GM12878 (cell line): ENCODE results near the gene CKMT2. TPM values are rescaled to one million over a fixed set of nuclear protein-coding genes. Genes with fewer than 3 reads are reported as not detected.

Source experiments
- ATAC-seq: fragments of 200-7000 bp; cut with Tn5 transposase; 3 replicates; pipeline ENCODE4 v1.9.1; 2020; ENCODE audit warnings: mild to moderate bottlenecking, moderate library complexity
- BruUV-seq: library from RNA; stranded (reverse); fragments of 400-500 nt; replicated peaks from 2 replicates; lab custom pipeline; 2021; lab: Mats Ljungman, UMichigan
- CTCF ChIA-PET: fragments of 300-600 bp; sonication (Branson Sonifier 250); formaldehyde crosslinking; extraction: SDS; loops from one replicate; lab custom pipeline; 2021; ENCODE audit warnings: inconsistent platforms; lab: Yijun Ruan, JAX
- POLR2A ChIA-PET: fragments of 350-600 bp; formaldehyde crosslinking; extraction: SDS; loops from one replicate; lab custom pipeline; 2021; ENCODE audit warnings: inconsistent platforms; lab: Charles Lee
- RAD21 ChIA-PET: fragments of 300-600 bp; sonication (Branson Sonifier 250); formaldehyde crosslinking; loops from one replicate; lab custom pipeline; 2023; ENCODE audit warnings: antibody characterized with exemption; ENCODE audit not compliant: unreplicated experiment; lab: Charles Lee
- SMC1A ChIA-PET: fragments of 300-600 bp; sonication (Branson Sonifier 250); formaldehyde crosslinking; loops from one replicate; lab custom pipeline; 2023; ENCODE audit not compliant: unreplicated experiment, uncharacterized antibody; lab: Charles Lee
- DNase-seq: peaks from one replicate; pipeline ENCODE4 v3.0.0-alpha.2; 2011; ENCODE audit warnings: low read depth, low spot score
- FAIRE-seq: peaks from 3 replicates; lab custom pipeline; 2011; peaks lifted over from hg19 to GRCh38; lab: Jason Lieb, UNC
- H2AFZ ChIP-seq: 2 replicates; pipeline ENCODE4 v1.6.0; 2011; ENCODE audit warnings: low read depth, low read length, control low read depth; ENCODE audit not compliant: control insufficient read depth
- H3K27ac ChIP-seq: 2 replicates; pipeline ENCODE4 v1.5.1; 2011; ENCODE audit warnings: control low read depth; ENCODE audit not compliant: control insufficient read depth, insufficient read depth
- H3K27me3 ChIP-seq, 2 experiments: replicated peaks in 1 of 2; 2 replicates each; pipeline versions ENCODE4 v1.6.0 to v1.6.1; 2011; ENCODE audit warnings: low read length in 1 of 2; ENCODE audit not compliant: control insufficient read depth in 2 of 2, insufficient read depth in 2 of 2
- H3K36me3 ChIP-seq, 2 experiments: 2 replicates each; pipeline ENCODE4 v1.5.1; 2011; ENCODE audit warnings: low read length in 1 of 2; ENCODE audit not compliant: control insufficient read depth in 2 of 2, insufficient read depth in 2 of 2
- H3K4me1 ChIP-seq: 2 replicates; pipeline ENCODE4 v1.6.1; 2011; ENCODE audit warnings: mild to moderate bottlenecking, low read length, moderate library complexity, mixed read lengths; ENCODE audit not compliant: control insufficient read depth, insufficient read depth
- H3K4me2 ChIP-seq: 2 replicates; pipeline ENCODE4 v1.6.0; 2011; ENCODE audit warnings: control low read depth; ENCODE audit not compliant: control insufficient read depth, insufficient read depth
- H3K4me3 ChIP-seq: fragments of 200-600 bp; sonication (generic); 2 replicates; pipeline ENCODE4 v1.5.1; 2016
- H3K79me2 ChIP-seq: 2 replicates; pipeline ENCODE4 v1.6.0; 2011; ENCODE audit warnings: low read length; ENCODE audit not compliant: control insufficient read depth, insufficient read depth
- H3K9ac ChIP-seq: 2 replicates; pipeline ENCODE4 v1.8.0; 2011; ENCODE audit warnings: low read length, control low read depth, mixed read lengths; ENCODE audit not compliant: control insufficient read depth, insufficient read depth
- H3K9me3 ChIP-seq: replicated peaks from 3 replicates; pipeline ENCODE4 v1.5.1; 2011; ENCODE audit warnings: mild to moderate bottlenecking, low read length; ENCODE audit not compliant: control insufficient read depth, insufficient read depth
- H4K20me1 ChIP-seq: 2 replicates; pipeline ENCODE4 v1.6.0; 2011; ENCODE audit not compliant: control insufficient read depth, insufficient read depth
- ASH2L ChIP-seq: fragments of 300-600, 200-600 bp; sonication (generic); IDR thresholded peaks from 2 replicates; pipeline ENCODE4 v1.6.1; 2017; ENCODE audit warnings: low read depth, mild to moderate bottlenecking, borderline replicate concordance
- CBX3 ChIP-seq: fragments of 200-600 bp; sonication (generic); IDR thresholded peaks from 2 replicates; pipeline ENCODE4 v1.6.1; 2016; ENCODE audit warnings: low read depth, borderline replicate concordance
- CHD2 ChIP-seq: IDR thresholded peaks from 2 replicates; pipeline ENCODE4 v1.6.1; 2011; ENCODE audit warnings: low read depth, low read length, improper control_type of control experiment, borderline replicate concordance
- EGR1 ChIP-seq, 2 experiments: IDR thresholded peaks; 1 replicate in 1 of 2; 2 replicates in 1 of 2; pipeline ENCODE4 v1.6.1; 2011 to 2012; ENCODE audit warnings: low read depth in 2 of 2, low read length in 2 of 2, borderline replicate concordance in 1 of 2, mild to moderate bottlenecking in 1 of 2, moderate library complexity in 1 of 2
- EZH2 ChIP-seq: IDR thresholded peaks from 2 replicates; pipeline ENCODE4 v1.6.1; 2012; ENCODE audit warnings: low read depth, mild to moderate bottlenecking, control low read depth, inconsistent platforms, low read length, borderline replicate concordance; ENCODE audit not compliant: control insufficient read depth
- GATAD2B ChIP-seq: fragments of 450-650 bp; conservative IDR thresholded peaks from 2 replicates; pipeline ENCODE4 v1.6.1; 2017; ENCODE audit warnings: low read depth, mild to moderate bottlenecking, moderate library complexity
- LARP7 ChIP-seq: fragments of 450-650 bp; IDR thresholded peaks from 2 replicates; pipeline ENCODE4 v1.6.1; 2017; ENCODE audit warnings: mild to moderate bottlenecking
- POU2F2 ChIP-seq: IDR thresholded peaks from 3 replicates; pipeline ENCODE4 v1.6.1; 2011; ENCODE audit warnings: low read depth, mild to moderate bottlenecking, low read length, borderline replicate concordance
- RELA ChIP-seq: fragments of 450-650 bp; IDR thresholded peaks from 2 replicates; pipeline ENCODE4 v1.8.0; 2014; ENCODE audit warnings: borderline replicate concordance; ENCODE audit not compliant: partially characterized antibody
- REST ChIP-seq: IDR thresholded peaks from 2 replicates; pipeline ENCODE4 v1.6.1; 2012; ENCODE audit warnings: mild to moderate bottlenecking, low read depth, low read length
- RUNX3 ChIP-seq: IDR thresholded peaks from 2 replicates; pipeline ENCODE4 v1.6.1; 2012; ENCODE audit warnings: low read length, inconsistent platforms
- SMC3 ChIP-seq: IDR thresholded peaks from 2 replicates; pipeline ENCODE4 v1.6.1; 2011; ENCODE audit warnings: low read length, improper control_type of control experiment, borderline replicate concordance
- SPI1 ChIP-seq: IDR thresholded peaks from 2 replicates; pipeline ENCODE4 v1.6.1; 2011; ENCODE audit warnings: low read depth, mild to moderate bottlenecking, low read length, moderate library complexity, borderline replicate concordance; ENCODE audit not compliant: insufficient read depth
- STAT1 ChIP-seq: fragments of 450-650 bp; conservative IDR thresholded peaks from 2 replicates; pipeline ENCODE4 v1.6.1; 2014; ENCODE audit warnings: antibody characterized with exemption, mild to moderate bottlenecking
- SUZ12 ChIP-seq: fragments of 200-600 bp; sonication (generic); IDR thresholded peaks from one replicate; pipeline ENCODE4 v1.6.1; 2018; ENCODE audit warnings: antibody characterized with exemption, mild to moderate bottlenecking; ENCODE audit not compliant: unreplicated experiment
- WGBS: methylation state at CpG from one replicate; pipeline ENCODE4 v1.1.6; 2016; ENCODE audit warnings: low lambda C conversion rate; ENCODE audit not compliant: insufficient replicate concordance, insufficient coverage; ENCODE audit errors: missing lambda C conversion rate; 5-methylcytosine and 5-hydroxymethylcytosine counted together
- in situ Hi-C: fragments of 300-500 bp; cut with MboI; formaldehyde crosslinking; loops from 9 replicates; pipeline ENCODE4 v1.14.3; 2018; ENCODE audit warnings: mixed read lengths
- intact Hi-C: fragments of 100-400 bp; cut with micrococcal nuclease; formaldehyde crosslinking; loops from one replicate; pipeline ENCODE4 v1.14.2; 2022; ENCODE audit not compliant: unreplicated experiment
- polyA plus RNA-seq, 11 experiments: library from polyadenylated mRNA; depleted of rRNA in 4 of 11; unstranded in 6 of 11; stranded (reverse) in 5 of 11; fragments of >200 nt; fragmentation: Nextera tagmentation in 4 of 11; fragmentation: Illumina TruSeq in 1 of 11; extraction: Ambion mirVana in 4 of 11; extraction: Trizol in 1 of 11; gene quantifications; 1 replicate in 1 of 11; 2 replicates in 10 of 11; pipeline versions ENCODE4 v1.2.1 to v1.2.3, GENCODE V29; 2011 to 2016; ENCODE audit warnings: inconsistent platforms in 2 of 11, missing spikeins in 2 of 11, low read depth in 1 of 11
- total RNA-seq, 4 experiments: library from RNA; depleted of rRNA in 3 of 4; stranded (reverse); fragments of >200 nt in 3 of 4; fragmentation: Illumina TruSeq in 1 of 4; extraction: Trizol in 1 of 4; gene quantifications; 2 replicates each; pipeline versions ENCODE4 v1.2.1 to v1.2.3, GENCODE V29; 2013 to 2021

Gene CKMT2
- total and polyA plus RNA-seq, 10 of the 15 experiments (the other 5 are each of a cell fraction or from before 2014, with no cell fraction given): 0.70 to 1.2 TPM; not detected in 8

DNA sequence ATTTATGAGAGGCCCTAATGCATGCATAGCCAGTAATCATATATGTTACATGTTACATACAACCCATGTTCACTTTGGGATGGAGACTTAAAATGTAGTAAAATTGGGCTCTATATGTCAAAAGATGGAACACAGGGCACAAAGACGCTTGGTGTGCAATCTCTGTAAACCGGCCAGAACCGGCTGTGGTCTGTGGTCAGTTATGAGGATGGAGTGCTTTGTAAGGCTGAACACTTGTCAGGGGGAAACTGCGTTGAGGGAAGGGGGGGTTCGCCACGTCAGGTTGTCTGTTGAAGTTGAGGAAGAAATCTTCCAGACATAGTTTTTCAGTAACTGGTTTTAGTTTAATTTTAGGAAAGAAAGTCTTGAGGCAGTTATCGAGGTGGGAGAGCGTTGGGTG lies 2.7 kb upstream of the CKMT2 start:
- H3K4me1 ChIP-seq: no peaks in the 10 kb centered on the region
- BruUV-seq: no TSS peak
- ATAC-seq (no peak), DNase-seq (no peak), FAIRE-seq (no peak)
- CTCF ChIA-PET: interaction anchor here (2.2 kb wide), 1 partner anchor 68 kb away, joined by 11 read pairs; no protein-coding TSS in a partner anchor
- TF ChIP-seq CBX3: no peak
- TF ChIP-seq EGR1 (IDR thresholded peaks at IDR 0.05; ENCODE audit: borderline replicate concordance in 1 of 2, low read depth in 2 of 2, low read length in 2 of 2): no peak
- peak; percentile 51; the same call in 1 of the 2 replicates for TF ChIP-seq RUNX3
- no peak for TF ChIP-seq SUZ12
- no peak overlapping the region for H3K9ac ChIP-seq
- RAD21 ChIA-PET: no interaction called here
- H3K27me3 ChIP-seq: no peaks in the 10 kb centered on the region
- no peak overlapping the region for H3K4me2 ChIP-seq
- no peak overlapping the region for H2AFZ ChIP-seq
- H3K36me3 ChIP-seq: no peaks in the 10 kb centered on the region
- POLR2A ChIA-PET: no interaction called here
- H3K4me3 ChIP-seq: no peak overlapping the region
- H3K9me3 ChIP-seq: no peaks in the 10 kb centered on the region
- H3K79me2 ChIP-seq: no peaks in the 10 kb centered on the region
- SMC1A ChIA-PET: no interaction called here
- in situ Hi-C loops: no loop called here
- no peak overlapping the region for H3K27ac ChIP-seq
- H4K20me1 ChIP-seq: no peaks in the 10 kb centered on the region
- intact Hi-C loops: no loop called here
- WGBS: 76% methylated on average over 8 of the region's 8 CpGs

DNA sequence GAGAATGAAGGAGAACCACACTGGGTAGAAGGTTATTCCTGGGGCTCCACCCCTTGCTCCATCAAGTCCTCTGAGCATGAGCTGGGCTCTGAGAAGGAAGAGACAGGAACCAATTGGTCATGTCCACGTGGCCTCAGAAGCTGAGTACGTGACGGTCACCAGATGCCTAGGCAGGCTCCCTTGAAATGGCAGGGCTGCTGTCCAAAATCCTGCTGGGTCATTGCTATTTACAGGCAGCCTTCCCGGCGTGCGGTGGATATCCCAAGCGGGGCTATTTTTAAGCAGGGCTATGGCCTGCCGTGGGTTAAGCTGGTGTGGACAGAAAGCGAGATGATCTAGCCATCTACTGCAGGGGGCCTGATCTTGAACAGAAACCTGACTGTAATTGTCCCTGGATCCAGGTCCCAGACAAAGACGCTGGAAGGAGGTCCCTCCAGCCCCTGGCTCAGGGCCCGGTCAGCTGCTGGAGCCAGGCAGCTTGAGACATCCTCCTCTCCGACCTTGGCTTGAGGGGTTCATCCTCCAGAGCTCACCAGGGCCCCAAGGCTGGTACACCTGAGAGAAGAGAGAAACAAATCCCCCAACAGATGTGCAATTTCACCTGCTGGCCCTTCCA lies 550 bp upstream of the CKMT2 start:
- Histone ChIP-seq H2AFZ (no peak overlapping the region), H3K27me3 (no peaks in the 10 kb centered on the region), H3K79me2 (no peaks in the 10 kb centered on the region), H3K36me3 (no peaks in the 10 kb centered on the region), H3K4me3 (no peak overlapping the region), H3K27ac (no peak overlapping the region), H3K4me2 (no peak overlapping the region), H3K9me3 (no peaks in the 10 kb centered on the region), H3K4me1 (no peaks in the 10 kb centered on the region), H4K20me1 (no peaks in the 10 kb centered on the region), H3K9ac (no peak overlapping the region)
- RAD21 ChIA-PET: no interaction called here
- POLR2A ChIA-PET: no interaction called here
- SMC1A ChIA-PET: interaction anchor here (1.1 kb wide), 1 partner anchor 10 kb away, joined by 3 read pairs; no protein-coding TSS in a partner anchor
- DNase-seq (no peak), ATAC-seq (no peak), FAIRE-seq (no peak)
- BruUV-seq: no TSS peak
- intact Hi-C loops (no loop called here), in situ Hi-C loops (no loop called here)
- 90% methylated on average over 12 of the region's 12 CpGs for WGBS
- CTCF ChIA-PET: interaction anchor here (0.6 to 2.2 kb wide), 3 partner anchors 10 to 712 kb away, joined by 3 to 11 read pairs (median 3); no protein-coding TSS in a partner anchor
- TF ChIP-seq GATAD2B: no peak
- no peak for TF ChIP-seq SPI1
- no peak for TF ChIP-seq STAT1
- TF ChIP-seq POU2F2: no peak
- no peak for TF ChIP-seq CHD2
- no peak for TF ChIP-seq REST
- TF ChIP-seq RELA: no peak
- TF ChIP-seq LARP7: no peak
- TF ChIP-seq EZH2: no peak
- TF ChIP-seq SMC3: no peak
- no peak for TF ChIP-seq ASH2L
